ENCODE data around the gene MTF2.

DNA sequence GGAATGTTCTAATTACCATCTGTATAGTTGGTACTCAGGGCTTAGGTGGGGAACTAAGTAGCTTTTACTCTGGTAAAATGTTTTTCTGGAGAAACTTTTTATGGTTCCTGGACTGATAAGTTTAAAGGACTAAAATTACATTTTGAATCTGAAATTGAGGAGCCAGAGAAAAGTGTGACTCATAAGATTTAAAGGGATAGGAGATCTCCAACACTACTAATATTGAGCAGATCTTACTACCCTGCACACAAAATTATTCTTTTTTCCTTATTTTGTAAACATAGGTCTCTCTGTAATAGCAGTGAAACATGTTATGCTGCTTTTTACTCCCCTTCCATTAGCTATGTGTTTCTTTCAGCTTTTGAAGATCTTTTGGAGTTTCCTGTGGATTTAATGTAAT is 32.5 kb downstream of the MTF2 start:
- TF ChIP-seq, protein P1, sequence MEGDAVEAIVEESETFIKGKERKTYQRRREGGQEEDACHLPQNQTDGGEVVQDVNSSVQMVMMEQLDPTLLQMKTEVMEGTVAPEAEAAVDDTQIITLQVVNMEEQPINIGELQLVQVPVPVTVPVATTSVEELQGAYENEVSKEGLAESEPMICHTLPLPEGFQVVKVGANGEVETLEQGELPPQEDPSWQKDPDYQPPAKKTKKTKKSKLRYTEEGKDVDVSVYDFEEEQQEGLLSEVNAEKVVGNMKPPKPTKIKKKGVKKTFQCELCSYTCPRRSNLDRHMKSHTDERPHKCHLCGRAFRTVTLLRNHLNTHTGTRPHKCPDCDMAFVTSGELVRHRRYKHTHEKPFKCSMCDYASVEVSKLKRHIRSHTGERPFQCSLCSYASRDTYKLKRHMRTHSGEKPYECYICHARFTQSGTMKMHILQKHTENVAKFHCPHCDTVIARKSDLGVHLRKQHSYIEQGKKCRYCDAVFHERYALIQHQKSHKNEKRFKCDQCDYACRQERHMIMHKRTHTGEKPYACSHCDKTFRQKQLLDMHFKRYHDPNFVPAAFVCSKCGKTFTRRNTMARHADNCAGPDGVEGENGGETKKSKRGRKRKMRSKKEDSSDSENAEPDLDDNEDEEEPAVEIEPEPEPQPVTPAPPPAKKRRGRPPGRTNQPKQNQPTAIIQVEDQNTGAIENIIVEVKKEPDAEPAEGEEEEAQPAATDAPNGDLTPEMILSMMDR (IDR thresholded peaks at IDR 0.05; ENCODE audit: low read depth, low read length, missing input control): no peak
- TF ChIP-seq, protein P2, sequence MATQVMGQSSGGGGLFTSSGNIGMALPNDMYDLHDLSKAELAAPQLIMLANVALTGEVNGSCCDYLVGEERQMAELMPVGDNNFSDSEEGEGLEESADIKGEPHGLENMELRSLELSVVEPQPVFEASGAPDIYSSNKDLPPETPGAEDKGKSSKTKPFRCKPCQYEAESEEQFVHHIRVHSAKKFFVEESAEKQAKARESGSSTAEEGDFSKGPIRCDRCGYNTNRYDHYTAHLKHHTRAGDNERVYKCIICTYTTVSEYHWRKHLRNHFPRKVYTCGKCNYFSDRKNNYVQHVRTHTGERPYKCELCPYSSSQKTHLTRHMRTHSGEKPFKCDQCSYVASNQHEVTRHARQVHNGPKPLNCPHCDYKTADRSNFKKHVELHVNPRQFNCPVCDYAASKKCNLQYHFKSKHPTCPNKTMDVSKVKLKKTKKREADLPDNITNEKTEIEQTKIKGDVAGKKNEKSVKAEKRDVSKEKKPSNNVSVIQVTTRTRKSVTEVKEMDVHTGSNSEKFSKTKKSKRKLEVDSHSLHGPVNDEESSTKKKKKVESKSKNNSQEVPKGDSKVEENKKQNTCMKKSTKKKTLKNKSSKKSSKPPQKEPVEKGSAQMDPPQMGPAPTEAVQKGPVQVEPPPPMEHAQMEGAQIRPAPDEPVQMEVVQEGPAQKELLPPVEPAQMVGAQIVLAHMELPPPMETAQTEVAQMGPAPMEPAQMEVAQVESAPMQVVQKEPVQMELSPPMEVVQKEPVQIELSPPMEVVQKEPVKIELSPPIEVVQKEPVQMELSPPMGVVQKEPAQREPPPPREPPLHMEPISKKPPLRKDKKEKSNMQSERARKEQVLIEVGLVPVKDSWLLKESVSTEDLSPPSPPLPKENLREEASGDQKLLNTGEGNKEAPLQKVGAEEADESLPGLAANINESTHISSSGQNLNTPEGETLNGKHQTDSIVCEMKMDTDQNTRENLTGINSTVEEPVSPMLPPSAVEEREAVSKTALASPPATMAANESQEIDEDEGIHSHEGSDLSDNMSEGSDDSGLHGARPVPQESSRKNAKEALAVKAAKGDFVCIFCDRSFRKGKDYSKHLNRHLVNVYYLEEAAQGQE (IDR thresholded peaks at IDR 0.05): no peak
- TF ChIP-seq, protein P3, sequence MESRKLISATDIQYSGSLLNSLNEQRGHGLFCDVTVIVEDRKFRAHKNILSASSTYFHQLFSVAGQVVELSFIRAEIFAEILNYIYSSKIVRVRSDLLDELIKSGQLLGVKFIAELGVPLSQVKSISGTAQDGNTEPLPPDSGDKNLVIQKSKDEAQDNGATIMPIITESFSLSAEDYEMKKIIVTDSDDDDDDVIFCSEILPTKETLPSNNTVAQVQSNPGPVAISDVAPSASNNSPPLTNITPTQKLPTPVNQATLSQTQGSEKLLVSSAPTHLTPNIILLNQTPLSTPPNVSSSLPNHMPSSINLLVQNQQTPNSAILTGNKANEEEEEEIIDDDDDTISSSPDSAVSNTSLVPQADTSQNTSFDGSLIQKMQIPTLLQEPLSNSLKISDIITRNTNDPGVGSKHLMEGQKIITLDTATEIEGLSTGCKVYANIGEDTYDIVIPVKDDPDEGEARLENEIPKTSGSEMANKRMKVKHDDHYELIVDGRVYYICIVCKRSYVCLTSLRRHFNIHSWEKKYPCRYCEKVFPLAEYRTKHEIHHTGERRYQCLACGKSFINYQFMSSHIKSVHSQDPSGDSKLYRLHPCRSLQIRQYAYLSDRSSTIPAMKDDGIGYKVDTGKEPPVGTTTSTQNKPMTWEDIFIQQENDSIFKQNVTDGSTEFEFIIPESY (IDR thresholded peaks at IDR 0.05): no peak
- TF ChIP-seq GABPA (IDR thresholded peaks at IDR 0.05 in 1 of 2, conservative IDR thresholded peaks at IDR 0.05 in 1 of 2) (no peak), JUND (IDR thresholded peaks at IDR 0.05) (no peak), SP1 (IDR thresholded peaks at IDR 0.05) (no peak), YY1 (IDR thresholded peaks at IDR 0.05) (no peak)
- TF ChIP-seq, protein P4, sequence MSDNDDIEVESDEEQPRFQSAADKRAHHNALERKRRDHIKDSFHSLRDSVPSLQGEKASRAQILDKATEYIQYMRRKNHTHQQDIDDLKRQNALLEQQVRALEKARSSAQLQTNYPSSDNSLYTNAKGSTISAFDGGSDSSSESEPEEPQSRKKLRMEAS (IDR thresholded peaks at IDR 0.05): no peak

All from liver (tissue), 3 donors.